GM21723 (cell line): Measurements from ENCODE around the gene SLC10A7.

Experiments
- ATAC-seq: cut with Tn5 transposase; IDR thresholded peaks from one replicate; pipeline ENCODE4 v1.9.1; 2021; ENCODE audit warnings: mild to moderate bottlenecking, moderate library complexity; ENCODE audit not compliant: unreplicated experiment

The SLC10A7 gene

DNA sequence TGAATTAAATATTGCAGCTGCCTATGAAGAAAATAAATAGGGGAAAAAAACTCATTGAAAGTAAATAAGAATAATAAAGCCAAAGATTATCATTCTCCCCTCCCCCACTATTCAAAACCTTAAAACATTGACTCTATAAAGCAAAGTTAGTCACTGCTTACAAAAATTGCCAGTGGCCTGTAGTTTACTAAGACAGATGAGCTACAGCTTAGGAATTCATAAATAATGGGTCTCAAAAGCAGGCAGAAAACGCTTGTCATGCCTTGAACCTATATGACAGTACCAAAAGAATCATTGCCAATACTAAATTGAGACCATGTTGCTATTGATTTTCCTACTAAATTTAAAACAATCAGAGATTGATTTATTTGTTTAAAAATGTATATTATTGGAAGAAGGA lies 78.9 kb downstream of the SLC10A7 start:
- ATAC-seq: no peak

DNA sequence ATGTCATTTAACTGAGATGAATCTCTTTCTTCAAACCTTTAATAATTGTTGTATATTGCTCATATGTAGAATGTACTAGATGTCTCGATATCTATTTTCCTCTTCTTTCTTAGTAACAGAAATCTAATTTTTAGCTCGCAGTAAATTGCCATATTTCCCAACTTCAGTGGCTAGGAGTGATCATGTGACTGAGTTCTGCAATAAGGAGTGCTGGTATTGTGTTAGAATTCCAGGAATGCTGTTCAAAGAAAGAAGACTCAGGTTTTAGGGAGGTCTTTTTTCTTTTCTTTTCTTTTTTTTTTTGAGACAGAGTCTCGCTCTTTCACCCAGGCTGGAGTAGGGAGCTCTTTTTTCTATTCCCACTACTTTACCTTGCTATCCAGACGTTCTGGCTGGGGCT lies 81.7 kb downstream of the SLC10A7 start:
- ATAC-seq: no peak

DNA sequence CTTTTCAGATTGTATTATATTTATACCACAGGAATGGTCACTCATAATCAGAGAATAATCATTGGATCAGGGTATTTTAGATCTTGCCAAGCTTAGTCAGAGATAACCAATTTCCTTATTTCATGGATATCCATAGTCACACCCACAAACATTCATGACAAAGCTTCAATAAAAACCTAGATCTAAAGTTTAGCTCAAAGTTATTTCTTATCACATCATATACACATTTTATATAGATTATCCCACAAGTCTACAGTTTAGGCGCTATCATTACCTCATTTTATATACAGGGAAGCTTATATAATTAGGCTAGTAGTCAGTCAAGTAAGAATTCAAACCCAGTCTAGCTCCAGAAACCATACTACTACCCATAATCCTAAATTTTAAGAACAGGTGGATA lies 82.3 kb downstream of the SLC10A7 start:
- ATAC-seq: no peak

- ATAC-seq: no peak
Measured at GRCh38 chr4:146437778-146438177, 84.0 kb downstream of the SLC10A7 start.

DNA sequence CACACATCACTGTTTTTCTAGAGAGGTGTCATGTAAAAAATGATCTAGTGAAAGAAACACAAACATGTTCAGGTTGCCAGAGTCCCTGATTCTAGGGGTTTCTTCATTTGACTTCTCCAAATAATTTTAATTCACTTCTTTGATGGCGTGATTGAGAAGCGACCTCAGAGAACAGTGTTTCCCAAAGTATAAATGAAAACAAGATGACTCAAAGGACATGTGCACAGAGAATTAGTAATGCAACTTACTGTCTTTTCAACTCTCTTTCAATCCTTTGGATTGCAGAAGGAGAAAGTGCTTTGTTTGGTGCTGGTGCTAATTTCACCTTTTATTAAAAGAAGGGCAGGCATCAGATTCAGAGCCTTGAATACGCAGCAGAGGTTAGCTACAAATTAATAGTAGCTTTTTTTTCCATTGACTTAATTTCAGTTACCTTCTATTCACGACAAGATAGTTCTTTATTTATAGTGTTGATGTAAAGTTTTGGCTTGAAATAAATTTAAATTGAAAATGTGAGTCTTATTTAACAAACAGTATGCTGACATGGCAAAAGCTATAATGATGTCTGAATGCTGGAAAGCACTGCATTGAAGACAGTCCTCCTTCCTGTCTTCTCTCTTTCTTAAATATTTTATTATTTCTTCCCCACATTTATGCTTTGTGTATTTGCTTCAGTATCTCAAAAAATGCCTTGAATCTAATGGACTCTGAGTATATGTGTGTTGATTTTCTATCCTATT lies 85.1 kb downstream of the SLC10A7 start:
- ATAC-seq: no peak

GRCh38 chr4:146435962-146436361 lies 85.8 kb downstream of the SLC10A7 start:
- no peak for ATAC-seq

GRCh38 chr4:146432065-146432464 lies 89.7 kb downstream of the SLC10A7 start:
- ATAC-seq: no peak

DNA sequence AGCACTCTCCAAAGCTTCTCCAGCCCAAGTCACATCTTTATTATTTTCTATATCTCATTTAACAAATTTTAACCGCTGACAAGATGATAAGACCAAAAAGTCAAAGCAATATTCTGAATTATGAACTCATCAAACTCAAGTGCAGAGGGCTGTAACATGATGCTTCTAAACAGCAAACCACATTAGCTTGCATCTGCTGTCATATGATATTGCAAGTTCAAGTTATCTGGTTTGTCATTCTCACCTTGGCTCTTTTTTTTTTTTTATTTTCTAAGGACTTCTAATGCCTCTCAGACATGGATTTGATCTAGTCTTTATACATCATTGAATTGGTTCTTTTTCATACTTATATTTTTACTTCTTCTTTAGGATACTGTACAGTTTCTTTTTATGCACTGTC lies 93.4 kb downstream of the SLC10A7 start:
- ATAC-seq: no peak

DNA sequence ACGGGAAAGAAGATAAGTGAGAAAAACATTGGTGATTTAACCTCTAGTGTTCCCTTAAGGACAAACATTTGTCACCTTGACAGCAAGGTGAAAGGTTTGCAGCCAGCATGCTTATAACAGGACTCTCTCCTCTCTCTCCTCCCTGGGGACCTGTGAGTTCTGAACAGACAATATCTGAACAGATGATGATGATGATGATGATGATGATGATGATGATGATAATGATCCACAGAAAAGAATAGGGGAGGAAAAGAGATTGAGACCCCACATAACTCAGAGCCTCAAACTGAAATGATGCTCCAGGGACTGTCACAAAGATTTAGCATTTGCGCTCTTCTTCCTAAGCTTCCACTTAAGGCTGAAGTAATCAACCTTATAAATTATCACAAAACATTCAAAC lies 103.9 kb downstream of the SLC10A7 start:
- no peak for ATAC-seq

DNA sequence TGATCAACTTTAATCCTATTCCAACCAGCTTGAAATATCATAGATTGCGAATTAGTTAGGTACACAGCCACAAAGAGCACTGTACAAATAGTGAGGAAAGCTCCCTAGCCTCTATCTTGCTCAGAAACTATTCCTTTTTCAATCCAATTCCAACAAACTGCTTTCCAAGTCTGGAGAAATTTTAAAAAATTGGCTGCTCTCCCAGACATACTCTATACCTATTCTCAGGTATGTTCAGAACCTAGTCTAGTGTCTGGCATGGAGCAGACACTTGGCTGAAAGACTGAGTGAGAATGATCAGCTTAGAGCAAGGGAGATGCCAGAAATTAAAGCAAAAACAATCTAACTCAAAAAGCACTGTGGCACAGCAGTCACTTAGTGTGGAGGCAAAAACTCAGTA lies 105.9 kb downstream of the SLC10A7 start:
- no peak for ATAC-seq

- ATAC-seq: no peak
Measured at GRCh38 chr4:146407669-146408084, 114.1 kb downstream of the SLC10A7 start.

GRCh38 chr4:146407257-146407656 lies 114.5 kb downstream of the SLC10A7 start:
- no peak for ATAC-seq

DNA sequence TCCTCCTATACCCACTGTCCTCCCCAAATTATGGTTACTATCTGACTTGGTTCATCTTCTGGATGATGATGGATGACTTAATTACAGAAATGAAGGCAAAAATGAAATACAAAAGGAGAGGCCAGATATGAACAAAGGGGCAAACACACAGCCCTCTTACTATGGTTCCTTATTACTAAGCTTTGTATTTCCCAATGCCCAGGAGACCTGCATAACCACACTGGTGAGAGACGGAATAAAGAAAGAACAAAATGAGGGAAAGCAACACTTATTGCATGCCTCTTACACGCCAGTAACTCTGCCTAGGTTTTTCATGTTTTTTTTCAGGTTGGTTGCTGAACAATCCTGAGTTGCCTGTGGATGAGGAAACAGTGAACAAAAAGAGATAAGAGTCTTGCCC lies 120.5 kb downstream of the SLC10A7 start:
- no peak for ATAC-seq

- ATAC-seq: no peak
Measured at GRCh38 chr4:146398896-146399445, 122.8 kb downstream of the SLC10A7 start.

DNA sequence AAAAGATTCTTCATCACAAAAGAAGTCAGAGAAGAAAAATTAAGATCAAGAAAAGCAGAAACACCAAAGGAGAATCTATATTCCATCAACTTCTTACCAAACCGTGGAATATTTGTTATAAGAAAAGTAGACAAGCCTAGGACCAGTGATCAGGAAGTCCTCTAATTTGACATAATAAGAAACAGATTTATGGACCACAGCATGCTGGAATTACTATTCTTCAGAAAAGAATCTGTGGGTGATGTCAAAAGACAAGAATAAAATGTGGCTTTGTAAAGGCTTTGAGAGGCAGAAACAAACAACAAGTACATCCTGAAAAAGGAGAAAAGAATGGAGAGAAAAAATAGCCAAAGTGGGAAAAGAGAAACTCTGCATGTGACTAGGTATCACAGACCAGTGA lies 123.3 kb downstream of the SLC10A7 start:
- no peak for ATAC-seq

GRCh38 chr4:146389561-146389960 lies 132.2 kb downstream of the SLC10A7 start:
- no peak for ATAC-seq

DNA sequence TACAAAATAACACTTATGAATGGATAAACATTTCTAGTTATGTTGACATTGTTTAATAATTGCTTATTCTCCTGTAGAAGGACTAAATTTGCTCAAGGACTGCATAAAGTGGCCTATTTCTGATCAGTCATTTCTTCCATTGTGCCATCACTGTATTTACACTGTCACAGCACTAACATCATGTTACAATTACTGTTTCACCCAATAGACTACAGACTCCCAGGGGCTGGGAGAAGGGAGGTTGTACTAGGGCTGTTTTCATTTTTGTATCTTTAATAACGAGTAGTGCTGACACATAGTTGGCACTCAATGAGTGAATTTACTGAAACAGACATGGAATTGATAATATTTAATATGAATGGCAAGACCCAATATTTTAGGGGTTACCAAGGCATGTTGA lies 139.5 kb downstream of the SLC10A7 start:
- no peak for ATAC-seq

- no peak for ATAC-seq
Measured at GRCh38 chr4:146381263-146381872, 140.4 kb downstream of the SLC10A7 start.

- no peak for ATAC-seq
Measured at GRCh38 chr4:146379744-146380143, 142.0 kb downstream of the SLC10A7 start.

- no peak for ATAC-seq
Measured at GRCh38 chr4:146371812-146372211, 149.9 kb downstream of the SLC10A7 start.

DNA sequence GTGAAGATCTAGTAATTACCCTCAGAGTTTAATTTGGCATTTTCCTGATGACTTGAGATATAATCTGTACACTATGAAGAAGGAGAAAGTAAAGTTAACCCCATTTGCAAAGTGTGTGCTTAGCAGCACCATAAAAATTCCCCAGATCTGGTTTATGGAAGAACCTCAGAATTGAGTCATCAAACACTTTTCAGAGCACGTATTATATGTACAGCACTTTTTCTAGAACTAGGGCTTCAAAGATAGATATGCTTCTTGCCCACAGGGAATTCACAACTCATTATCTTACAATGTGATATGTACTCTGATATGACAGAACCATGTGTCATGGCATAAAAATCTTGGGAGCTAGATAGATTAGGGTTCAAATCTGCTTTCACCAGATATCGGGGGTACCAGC lies 150.9 kb downstream of the SLC10A7 start:
- no peak for ATAC-seq

GRCh38 chr4:146369446-146369845 lies 152.3 kb downstream of the SLC10A7 start:
- ATAC-seq: no peak
